ENCODE results near the gene HOXC5.

GRCh38 chr12:54056110-54056509, 23.3 kb downstream of the HOXC5 start:
- TF ChIP-seq POLR2A (IDR thresholded peaks at IDR 0.05), result no peak
- TF ChIP-seq CTCF (IDR thresholded peaks at IDR 0.05), result no peak
